Measurements from ENCODE around the gene PTPRZ1.
A peak's percentile ranks its signal among the peaks of the same experiment; 100 is the strongest.

PTPRZ1 gene

DNA sequence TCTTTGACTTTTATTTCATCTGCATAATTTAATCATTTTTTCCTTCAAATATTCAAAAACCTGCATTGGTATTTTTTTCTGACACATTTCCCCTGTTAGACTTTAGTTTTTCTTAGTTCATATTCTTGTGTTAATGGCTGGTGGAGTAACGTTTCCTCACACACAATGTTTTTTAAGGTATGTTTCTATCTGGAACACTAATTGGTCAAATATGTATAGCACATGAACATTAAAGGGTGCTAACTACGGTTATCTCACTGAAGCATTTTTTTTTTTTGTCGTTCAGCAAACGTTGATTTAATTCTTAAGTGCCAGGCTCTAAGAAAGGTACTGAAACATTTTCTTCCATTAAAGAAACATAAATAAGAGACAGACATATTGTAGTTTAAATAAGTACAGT lies 87.7 kb downstream of the PTPRZ1 start:
- DNase-seq, result no peak

DNA sequence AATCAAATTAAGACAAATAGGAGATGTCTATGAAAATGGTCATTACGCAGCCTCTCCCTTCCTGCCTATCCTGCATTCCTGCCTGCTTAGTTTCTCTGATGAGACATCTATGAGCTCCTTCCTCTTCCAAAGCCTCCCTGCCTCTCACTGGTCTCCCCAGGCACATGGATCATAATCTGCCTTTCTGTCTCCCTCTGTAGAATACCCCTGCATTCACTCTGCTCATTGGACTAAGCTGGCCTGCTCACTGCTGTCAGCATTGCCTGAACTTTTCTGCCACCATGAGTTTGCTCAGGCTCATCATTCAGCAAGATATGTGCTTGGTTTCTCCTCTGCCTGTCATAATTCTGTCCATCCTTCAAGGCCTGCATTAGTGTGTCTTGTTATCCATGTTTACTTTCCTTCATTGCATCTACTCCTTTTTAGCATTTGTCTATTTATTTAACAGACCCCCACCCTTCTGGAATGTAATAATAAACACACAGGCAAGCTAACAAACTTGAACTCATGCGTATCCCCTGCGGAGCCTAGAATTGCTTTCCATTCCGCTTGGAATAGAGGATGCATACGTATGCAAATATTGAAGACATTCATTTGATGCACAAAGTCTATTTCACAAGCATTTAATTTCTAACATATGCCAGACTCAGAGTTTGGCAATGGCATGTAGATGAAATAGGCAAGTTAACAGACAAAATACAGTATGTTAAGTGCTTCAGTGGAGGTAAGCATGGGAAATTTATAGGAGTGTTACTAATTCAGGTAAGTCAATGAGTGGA lies 88.3 kb downstream of the PTPRZ1 start:
- DNase-seq, result no peak

DNA sequence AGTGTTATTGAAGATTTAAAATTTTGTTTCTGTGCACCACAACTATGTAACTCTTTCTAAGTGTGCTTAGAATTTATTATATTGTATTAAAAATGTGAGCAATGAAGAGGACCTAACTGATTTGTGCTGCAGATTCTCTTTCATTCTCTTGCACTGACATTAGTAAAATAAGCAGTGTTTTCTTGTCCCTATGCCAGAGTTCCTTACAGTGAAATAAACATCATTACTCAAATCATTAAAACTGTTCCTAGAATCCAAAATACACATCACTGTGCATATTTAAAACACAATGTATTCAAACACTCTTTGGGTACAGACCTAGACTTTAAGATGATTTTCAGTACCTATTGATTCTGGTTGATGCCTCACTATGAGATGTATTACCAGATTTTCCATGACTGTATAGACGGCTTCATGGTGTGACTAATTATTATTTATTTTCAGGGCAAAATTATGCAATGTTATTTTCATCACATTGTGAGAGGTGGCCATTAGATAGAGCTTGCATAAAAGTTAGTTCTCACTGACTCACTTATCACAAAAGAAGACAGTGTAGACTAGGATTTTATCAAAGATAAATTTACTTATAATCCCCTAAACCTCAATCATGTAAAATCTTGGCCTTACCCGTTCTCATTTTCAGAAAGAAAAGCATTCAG lies 93.4 kb downstream of the PTPRZ1 start:
- DNase-seq, result no peak

DNA sequence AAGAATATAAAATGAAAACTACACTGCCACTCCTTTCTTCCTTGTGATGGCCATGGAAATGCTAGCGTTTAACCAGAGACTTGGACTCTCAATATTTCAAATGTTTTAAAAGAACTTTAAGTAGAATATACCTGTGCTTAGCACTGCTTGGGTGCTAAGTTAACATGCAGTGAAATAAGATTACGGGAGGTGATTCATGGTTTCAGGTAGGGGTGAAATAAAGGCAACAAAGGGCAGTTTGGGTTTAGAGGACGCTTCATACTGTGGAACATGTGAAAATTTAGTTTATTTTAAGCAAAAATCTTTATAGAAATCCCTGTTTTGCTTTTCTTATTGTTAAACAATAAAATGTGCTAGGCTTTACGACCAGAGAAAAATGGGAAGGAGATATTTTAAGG lies 94.0 kb downstream of the PTPRZ1 start:
- no peak for DNase-seq

DNA sequence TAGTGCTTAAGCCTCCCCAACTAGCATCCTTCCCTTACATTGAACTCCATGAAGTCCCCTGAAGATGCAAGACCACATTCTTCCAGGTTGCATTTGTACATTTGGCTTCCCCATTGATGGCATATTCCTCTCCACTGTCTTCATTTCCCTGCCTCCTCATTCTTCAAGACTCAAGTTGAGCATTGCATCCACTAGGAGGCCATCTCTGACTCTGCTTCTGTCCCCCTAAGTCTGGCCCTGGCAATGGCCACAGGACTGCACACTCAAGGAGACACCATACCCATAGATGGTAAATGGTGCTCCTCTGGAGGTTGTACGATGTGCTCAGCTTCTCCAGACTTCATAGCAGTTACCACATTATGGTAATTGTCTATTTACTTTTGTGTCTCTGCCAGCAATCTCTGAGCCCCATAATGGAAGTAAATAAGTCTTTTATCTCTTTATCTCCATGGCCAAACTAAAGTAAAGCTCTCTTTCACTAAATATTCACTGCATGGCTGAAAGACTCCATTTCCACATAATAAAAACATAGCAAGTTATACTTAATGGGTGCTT lies 112.6 kb downstream of the PTPRZ1 start:
- no peak for DNase-seq

DNA sequence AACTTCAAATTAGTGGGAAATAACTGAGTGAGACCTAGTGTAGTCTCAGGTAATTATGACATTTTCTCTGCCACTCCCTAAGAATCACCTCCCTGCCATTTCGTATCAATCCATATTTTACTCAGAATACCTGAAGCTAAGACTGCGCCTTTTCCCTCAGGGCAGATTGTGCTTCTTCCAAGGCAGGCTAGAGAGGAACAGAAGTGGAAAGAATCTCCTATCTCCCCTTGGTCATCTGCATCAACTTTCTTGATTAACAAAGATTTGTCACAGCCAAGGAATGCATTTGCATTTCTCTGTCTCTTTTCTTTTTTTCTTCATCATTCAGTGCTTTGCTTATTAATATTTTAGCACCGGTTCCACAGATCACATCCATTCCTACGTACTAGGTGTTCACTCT lies 119.1 kb downstream of the PTPRZ1 start:
- no peak for DNase-seq

DNA sequence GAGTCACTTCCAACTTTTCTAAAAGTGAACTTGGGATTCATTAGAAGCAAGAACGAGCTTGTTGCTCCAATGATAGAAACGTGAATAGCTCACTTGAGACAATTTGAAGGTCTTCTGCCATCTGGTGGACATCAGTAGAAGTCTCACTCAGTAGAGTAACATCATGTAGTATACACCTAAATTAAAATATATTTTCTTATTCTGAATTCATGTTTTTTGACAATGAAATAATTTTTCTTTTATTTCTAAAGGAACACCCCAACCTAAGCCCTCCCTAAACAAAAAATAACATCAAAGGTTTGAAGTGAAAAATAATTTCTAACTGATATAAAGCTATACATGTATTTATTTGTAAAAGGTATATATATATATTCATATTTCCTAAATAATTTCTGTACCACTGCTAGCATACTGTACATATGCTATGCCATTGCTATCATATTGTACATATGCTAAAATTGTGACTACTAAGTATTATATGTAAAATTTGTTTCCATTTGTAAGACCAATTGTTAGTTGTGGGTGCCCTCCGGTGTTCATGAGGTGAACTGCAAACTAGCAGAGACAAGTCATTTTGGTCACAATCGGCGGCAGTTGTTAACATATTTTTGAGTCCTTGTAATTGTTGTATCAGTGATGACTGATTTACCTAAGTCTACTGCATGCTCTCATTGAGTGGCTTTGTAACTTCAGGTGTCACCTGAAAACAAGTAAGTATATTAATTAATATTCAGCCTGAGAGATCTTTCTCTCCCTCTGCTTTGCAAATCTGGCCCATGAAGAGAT lies 121.9 kb downstream of the PTPRZ1 start:
- DNase-seq, result peak; percentile 32

DNA sequence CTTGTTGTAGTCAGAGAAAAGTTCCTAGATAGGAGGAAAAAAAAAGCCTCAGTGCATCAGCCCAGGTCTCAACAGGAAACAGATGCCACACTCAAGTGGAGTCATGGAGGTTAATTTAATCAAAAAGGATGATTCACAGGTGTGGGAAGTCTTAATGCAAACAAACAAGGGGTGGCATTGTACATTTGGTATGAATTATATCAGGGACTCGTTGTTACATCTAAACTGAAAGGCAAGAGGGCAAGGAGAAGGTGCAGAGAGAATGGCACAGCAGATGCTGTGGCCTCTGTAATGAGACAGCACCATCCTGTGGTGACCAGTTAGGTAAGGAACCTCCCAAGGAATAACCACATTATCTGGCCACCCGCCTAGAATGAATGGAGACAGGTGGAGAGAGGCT lies 133.7 kb downstream of the PTPRZ1 start:
- no peak for DNase-seq

DNA sequence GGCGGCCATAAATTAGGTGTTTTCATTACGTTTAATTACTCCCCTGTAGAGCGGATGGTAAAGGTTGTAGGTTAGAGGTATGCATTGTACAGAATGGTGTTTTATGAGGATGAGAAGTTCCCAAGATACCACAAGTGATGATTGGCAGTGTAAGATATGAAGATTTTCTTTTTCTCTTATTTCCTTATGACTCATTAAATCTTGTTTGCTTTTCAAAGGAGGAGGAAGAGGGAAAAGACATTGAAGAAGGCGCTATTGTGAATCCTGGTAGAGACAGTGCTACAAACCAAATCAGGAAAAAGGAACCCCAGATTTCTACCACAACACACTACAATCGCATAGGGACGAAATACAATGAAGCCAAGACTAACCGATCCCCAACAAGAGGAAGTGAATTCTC lies 137.2 kb downstream of the PTPRZ1 start:
- DNase-seq, result no peak

DNA sequence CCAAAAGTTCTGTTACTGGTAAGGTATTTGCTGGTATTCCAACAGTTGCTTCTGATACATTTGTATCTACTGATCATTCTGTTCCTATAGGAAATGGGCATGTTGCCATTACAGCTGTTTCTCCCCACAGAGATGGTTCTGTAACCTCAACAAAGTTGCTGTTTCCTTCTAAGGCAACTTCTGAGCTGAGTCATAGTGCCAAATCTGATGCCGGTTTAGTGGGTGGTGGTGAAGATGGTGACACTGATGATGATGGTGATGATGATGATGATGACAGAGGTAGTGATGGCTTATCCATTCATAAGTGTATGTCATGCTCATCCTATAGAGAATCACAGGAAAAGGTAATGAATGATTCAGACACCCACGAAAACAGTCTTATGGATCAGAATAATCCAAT lies 140.1 kb downstream of the PTPRZ1 start:
- DNase-seq, result no peak

DNA sequence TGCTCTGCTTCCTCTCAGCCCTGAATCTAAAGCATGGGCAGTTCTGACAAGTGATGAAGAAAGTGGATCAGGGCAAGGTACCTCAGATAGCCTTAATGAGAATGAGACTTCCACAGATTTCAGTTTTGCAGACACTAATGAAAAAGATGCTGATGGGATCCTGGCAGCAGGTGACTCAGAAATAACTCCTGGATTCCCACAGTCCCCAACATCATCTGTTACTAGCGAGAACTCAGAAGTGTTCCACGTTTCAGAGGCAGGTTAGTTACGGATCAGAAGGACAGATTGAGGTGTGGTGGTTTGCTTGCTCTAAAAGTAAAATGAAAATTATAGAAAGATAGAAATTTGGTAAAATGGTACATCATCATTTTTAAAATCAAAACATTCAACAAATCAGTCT lies 140.7 kb downstream of the PTPRZ1 start:
- no peak for DNase-seq

DNA sequence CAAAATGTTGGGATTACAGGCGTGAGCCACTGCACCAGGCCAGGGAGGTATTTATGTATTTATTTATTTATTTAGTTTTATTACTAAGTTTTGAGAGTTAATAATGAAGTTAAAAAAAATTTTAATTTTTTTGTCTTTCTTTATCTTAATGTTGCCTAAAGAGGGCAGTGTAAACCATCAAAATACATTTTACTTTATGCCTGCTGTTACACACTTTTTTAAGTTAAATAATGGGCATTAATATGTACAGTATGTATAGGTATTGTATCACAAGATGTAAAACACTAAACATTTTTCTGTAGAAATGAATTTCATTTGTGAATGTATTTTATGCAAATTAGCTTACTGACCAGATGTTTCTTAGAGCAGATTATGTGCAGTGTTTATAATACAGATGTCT lies 141.7 kb downstream of the PTPRZ1 start:
- no peak for DNase-seq

DNA sequence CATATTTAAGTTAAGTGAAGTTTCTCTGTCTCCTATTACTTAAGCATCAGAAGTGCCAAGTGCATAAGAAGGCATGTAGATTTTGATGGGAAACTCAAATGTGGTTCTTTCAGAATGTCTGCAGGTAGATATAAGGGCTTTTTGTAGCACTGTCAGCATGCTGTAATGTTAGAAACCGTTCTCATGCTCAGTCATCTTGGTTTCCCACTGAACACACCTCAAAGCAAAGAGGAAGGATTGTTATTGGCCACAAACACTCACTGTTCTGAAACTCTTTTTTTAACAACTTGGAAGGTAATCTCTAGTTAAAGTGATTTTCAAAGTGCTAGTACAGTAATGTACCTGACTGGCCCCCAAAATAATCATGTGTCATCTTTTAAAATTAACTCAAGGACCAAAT lies 145.1 kb downstream of the PTPRZ1 start:
- DNase-seq, result no peak

DNA sequence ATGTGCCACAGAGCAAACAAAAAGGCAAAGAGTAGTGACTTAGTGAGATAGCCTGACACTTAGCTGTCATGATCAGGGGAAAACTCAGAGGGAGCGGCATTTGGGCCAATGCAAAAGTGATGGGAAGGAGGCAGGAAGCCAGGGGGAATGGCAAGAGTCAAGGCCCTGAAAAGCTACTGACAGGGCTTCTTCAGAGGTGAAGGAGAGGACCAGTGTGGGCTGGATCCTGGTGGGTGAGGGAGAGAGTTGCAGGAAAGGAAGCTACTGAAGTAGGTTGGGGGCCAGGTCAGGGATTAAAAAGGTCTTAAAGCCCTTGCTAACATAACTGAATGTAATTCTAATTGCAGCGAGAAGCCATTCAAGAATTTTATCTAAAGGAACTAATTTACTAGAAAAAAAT lies 154.1 kb downstream of the PTPRZ1 start:
- no peak for DNase-seq

DNA sequence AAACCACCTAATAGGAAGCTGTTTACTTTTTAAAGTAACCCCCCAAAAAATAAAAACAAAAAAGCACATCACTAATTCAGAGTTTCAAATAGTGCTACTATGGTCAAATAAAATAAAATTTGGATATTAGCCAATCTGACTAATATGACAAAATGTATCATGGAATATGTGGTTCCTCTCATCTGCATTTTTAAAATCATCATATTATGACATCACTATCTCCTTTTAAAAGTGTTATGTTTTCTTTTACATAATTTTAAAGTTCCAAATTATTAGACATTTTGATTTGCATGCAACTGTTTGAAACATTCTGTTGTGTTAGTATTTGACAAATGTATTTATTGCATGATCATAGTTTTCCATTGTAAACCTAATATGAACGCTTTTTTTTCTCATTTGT lies 160.7 kb downstream of the PTPRZ1 start:
- DNase-seq, result no peak

DNA sequence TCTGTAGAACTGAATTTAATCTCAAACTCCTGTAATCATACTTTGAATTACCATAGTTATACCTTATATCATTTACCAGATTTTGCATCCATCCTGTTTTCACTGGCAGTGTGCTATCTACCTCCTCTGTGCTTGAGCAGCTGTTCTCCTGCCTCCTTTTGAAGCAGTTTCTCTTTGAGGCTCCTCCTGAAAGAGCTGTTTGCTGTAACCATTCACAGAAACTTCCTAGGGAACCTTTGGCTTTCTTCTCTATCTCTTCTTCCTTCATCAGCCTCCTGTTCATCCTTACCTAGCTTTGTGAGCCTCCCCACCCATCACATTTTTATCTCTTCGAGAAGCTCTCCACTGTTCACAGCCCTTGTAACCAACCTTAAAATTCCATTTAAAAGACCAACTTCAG lies 162.9 kb downstream of the PTPRZ1 start:
- DNase-seq, result no peak

DNA sequence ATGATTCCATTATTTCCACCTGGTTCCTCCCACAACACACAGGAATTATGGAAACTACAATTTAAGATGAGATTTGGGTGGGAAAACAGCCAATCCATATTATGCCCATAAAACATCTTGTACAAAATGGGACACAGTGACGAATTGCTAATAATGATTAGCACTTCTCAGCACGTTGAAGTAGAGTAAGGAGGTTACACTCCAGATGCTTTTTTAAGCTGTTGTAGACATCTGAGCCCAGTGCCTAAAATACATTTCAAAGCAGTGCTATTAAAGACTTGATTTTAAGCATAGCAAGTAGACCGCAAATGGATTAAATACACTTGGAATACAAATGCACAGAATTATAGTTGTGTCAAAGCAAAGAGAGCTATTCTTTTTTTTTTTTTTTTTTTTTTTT lies 165.2 kb downstream of the PTPRZ1 start:
- no peak for DNase-seq

DNA sequence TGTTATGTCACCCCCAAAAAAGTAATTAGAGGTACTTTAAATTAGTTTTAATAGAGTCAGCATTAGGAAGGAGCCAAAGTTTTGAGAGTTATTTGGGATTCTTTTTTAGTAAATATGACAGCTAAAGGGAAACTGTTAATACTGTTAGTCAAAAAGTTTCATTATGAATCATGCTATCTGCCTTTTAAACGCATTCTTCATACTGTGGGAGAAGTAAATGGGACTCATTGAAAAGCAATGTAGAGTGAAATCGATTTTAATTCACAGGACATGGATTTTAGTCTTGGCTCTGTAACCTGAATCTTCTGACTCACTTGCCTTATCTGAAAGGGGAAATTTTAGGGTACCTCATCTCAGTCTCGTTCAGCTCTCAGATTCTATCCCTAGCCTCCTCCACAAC lies 165.9 kb downstream of the PTPRZ1 start:
- DNase-seq, result no peak

DNA sequence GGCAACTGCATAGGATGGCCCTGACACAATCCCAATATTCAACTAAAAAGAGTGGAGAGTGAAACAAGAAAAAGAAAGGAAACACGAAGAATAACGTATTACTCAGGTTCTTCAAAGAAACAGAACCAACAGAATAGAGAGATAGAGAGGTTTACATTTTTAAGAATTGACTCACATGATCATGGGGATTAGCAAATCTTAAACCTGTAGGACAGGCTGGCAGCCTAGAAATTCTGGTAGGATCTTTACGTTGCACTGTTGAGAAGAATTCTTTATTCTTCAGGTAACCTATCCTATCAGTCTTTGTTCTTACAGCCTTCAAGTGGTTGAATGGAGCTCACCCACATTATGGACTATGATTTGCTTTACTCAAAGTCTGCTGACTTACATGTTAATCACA lies 167.2 kb downstream of the PTPRZ1 start:
- no peak for DNase-seq

DNA sequence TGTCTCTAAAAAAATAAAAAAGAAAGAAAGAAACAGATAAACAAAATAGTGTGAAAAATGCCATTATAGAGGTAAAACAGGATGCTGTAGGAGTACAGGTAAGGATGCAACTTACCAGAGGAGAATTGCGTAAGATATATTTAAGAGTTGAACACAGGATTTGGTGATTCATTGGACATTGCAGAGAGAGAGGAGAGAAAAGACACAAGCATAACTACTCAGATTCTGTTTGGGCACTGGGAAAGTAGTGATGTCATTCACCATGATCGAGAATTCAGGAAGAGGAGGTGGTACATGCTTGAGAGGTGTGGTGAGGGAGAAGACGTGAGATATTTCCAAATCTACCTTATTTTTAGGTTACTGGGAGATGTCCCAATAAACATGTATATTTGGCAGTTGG lies 173.4 kb downstream of the PTPRZ1 start:
- DNase-seq, result no peak

DNA sequence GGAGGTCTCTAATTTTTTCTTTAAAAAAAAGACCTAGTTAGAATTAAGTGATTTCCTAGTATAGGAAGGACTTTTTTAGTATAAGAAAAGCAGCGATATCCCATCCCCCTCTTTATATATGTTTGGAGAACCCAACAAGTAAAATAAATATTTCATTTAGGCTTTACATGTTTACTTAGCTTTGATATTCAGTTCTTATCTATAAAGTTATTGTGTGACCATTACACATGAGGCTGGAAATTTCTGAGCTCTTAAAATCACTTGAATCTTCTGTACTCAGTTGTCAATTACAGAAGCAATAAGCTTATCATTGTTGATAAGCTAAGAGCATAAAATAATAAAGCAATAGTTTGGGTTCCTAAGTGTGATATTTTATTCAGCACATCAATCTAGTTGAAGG lies 181.4 kb downstream of the PTPRZ1 start:
- no peak for DNase-seq

DNA sequence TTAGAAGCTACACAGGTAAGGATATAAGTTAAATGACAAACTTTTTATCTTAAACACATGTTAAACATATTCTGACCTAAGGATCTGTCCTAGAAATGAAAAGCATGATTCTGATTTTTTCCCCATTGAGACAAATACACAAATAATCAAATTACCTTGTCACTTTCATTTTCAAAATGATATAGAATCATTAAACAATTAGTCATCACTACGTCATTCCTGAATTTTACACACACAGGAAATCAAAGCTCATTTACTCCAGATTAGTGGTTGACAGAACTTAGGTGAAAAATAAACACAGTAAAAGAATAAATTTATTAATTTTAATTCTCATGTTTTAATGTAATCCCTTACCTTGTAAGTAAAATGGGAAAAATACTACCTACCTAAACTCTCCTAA lies 182.1 kb downstream of the PTPRZ1 start:
- no peak for DNase-seq

DNA sequence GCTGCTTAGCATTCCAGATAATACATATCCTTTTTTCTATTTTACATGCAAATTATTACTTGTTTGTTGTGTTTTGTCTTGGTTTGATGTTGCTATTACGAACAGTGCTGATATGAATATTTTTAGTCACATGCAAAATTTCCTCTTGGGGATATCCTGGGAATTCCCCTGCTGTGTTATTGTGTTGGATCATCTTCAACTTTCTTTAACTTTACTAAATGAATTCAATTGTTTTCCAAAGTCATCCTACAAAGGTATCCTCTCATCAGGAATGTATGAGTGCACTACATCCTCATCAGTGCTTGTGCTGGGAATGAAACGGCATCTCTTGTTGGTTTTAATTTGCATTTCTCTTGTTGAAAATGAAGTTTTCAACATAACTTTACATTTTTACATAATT lies 184.0 kb downstream of the PTPRZ1 start:
- no peak for DNase-seq

DNA sequence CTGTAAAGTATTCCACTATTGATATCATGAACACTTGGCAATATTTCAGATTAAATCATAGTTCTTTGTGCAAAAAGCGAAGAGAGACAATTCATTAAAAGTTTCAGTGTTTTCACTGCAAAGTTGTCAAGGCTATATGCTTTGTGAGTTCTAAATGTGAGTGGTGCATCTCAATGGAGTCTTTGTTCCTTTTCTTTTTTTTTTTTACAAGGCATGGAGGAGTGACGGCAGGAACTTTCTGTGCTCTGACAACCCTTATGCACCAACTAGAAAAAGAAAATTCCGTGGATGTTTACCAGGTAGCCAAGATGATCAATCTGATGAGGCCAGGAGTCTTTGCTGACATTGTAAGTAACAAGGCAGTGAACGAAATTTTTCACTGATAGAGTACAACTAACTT lies 186.6 kb downstream of the PTPRZ1 start:
- DNase-seq, result no peak
